HTERT RPE-1 (cell line): ENCODE data around the gene TMEM51.

Experiments
- in situ Hi-C: fragments of 300-500 bp; cut with MboI; formaldehyde crosslinking; loops from 4 replicates; pipeline ENCODE4 v1.14.3; 2020; ENCODE audit warnings: low sequenced_read_pairs

TMEM51 gene

GRCh38 chr1:15242766-15243165 lies 89.2 kb downstream of the TMEM51 start:
- in situ Hi-C loops = no loop called here

DNA sequence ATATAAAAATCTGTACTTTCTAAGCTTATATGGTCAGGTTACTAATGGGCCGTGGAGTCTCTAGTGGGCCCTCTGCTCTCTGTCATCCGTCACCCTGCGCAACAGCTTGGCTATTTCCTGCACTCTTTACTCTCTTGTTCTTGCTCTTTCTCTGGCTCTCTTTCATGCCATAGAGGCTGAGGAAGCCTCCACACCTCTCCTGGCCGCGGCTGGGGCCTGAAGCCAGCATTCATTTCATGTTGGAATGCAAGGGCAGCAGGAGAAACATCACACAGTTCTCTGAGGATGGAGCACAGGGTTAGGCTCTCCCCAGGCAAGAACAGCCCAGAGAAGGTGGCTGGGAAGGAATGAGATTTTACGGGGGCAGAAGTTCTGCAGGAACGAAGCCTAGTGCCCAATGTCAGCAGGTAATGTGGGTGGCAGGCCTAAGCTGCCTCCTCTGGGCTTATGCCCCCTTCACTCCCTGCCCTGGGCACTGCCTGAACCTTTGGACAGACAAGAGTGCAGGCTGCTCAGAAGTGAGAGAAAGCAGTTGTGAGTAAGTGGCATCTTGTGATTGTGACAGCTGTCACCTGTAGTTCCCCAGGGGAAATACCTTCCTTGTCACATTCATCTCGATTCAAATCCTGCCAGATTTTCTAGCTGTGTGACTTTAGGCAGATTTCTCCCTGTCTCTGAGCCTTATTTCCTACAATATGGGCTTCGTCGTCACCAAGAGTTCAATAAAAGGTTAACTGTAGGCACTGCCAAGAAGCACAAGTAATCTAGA lies 89.9 kb downstream of the TMEM51 start:
- in situ Hi-C loops = no loop called here

GRCh38 chr1:15244813-15245212 lies 91.3 kb downstream of the TMEM51 start:
- in situ Hi-C loops = no loop called here

DNA sequence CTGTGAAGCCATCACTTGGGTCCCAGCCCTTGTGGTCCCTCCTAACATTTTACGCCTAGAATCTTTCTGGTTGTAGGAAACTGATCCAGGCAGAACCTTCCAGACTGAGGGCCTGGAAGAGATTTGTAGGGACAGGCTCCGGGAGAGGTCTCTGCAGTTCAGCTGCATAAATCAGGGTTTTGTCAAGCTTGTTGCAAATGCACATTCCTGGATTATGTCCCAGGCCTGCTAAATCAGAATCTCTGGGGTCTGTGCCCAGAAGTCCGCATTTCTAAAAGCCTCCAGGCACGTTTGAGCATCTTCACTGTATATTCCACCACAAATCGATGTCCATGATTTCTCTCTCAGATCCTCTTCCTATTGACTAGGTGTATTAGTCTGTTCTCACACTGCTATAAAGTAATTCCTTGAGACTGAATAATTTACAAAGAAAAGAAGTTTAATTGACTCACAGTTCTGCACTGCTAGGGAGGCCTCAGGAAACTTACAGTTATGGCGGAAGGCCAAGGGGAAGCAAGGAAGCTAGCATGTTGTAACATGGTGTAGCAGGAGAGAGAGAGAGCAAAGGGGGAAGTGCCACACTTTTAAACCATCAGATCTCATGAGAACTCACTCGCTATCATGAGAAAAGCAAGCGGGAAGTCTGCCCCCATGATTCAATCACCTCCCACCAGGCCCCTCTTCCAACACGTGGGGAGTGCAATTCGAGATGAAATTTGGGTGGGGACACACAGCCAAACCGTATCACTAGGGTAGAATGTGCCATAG lies 92.2 kb downstream of the TMEM51 start:
- in situ Hi-C loops = no loop called here

DNA sequence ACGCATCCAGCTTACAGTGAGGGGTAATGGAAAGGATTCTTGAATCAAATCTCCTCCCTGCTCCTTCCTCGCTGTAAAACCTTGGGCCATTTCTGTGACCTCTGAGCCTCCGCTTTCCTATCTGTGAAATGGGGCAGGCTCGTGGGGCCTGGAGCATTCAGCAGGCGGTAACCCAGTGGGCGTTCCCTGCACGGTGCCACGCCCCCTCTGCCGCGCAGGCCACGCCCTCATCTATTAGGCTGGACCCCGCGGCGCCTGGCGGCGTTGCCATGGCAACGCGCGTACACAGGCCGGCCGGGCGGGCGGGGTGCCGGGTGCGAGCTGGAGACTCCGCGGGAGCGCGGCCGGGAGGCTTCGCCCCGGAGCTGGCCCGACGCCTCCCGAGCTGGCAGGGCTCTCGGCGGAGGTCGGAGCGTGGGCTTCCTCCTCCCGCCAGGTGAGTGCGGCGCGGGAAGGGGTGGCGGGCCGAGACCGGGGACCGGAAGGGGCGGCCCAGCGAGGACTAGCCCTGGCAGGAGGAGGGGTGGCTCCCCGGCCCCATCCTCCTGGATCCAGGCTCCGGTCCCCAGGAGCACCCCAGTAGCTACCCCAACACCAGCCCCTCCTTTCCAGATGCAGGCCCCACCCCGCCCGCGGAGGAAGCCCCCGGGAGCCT lies 93.5 kb downstream of the TMEM51 start, which contains the start of gene FHAD1:
Gene FHAD1 (plus strand): TSS at position 264 of the 655 bp plus-strand sequence. CDS start 4,562 bp downstream, outside the sequence.
- in situ Hi-C loops = no loop called here

DNA sequence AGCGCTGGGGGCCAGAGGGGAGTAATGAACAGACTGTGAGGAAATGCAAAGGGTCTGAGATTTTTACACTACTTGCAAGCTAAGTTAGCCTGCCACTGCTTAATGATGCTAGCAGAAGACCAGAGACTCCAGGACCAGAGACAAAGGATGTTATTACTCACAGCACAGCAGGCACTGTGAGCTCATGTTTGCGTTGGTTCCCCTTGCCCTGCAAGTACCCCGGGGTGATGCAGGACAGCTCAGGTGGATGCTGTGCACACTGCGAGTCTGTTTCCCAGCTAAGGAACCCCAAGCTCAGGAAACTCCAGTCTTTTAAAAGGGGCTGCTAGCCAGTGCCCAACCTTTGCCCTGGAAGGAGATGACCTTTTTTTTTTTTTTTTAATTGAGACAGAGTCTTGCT lies 94.7 kb downstream of the TMEM51 start:
- in situ Hi-C loops = no loop called here

- in situ Hi-C loops = no loop called here
Measured at GRCh38 chr1:15249081-15249480, 95.5 kb downstream of the TMEM51 start.

- in situ Hi-C loops = no loop called here
Measured at GRCh38 chr1:15251857-15252835, 98.6 kb downstream of the TMEM51 start.

DNA sequence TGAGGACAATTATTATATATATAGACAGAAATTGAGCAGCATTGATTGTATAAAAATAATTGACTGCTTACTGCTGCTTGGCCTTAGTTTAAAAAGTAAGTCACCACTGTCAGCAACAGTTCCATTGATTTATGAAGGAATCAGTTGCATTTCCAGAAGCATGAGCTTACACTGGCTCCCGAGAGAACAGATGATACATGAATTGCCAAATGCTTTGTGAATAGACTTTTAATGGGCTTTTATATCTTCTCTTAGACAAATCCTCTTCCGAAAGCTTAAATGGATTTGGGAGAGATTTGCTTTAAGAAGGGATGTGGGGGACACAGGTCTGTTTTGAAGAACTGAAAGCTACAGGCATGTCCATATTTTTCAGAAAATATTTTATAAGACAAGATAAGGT lies 101.0 kb downstream of the TMEM51 start:
- in situ Hi-C loops = no loop called here

GRCh38 chr1:15255582-15256149 lies 102.1 kb downstream of the TMEM51 start:
- in situ Hi-C loops = no loop called here

DNA sequence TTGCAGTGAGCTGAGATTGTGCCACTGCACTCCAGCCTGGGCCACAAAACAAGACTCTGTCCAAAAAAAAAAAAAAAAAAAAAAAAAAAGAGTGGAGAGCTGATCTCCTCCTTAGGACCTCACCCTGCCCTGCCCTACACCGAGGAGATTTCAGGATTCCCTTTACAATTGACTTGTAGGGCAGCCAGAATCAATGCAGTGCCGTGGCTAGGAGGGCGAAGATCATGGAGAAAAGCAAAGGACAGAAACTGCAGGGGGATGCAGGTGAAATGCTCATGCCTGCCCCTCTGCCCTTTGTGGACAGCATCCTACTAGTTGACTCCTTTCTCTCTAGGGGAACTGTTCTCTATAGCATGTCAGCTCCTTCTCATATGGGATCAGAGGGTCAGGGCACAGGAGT lies 103.0 kb downstream of the TMEM51 start:
- in situ Hi-C loops = no loop called here

DNA sequence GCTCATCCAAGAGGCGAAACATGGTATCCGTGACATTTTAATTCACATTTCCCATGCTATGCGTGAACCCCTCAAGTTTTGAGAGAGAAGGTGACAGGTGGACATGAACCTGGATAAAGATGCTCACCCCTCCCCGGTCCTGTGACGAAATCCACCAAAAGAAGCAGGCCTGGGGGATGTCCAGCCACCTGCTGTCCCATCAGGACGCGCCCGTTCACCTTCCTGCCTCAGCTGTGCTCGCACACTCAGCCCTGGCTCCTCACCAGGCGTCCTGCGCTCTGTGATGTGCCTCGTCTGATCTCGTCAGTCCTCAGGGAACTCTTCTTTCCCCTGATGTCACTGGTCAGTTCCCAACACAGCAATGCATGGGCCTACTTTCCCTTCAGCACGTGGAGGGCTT lies 103.8 kb downstream of the TMEM51 start:
- in situ Hi-C loops = no loop called here

GRCh38 chr1:15258833-15259621 lies 105.5 kb downstream of the TMEM51 start:
- in situ Hi-C loops = no loop called here

GRCh38 chr1:15259622-15260007 lies 106.1 kb downstream of the TMEM51 start:
- in situ Hi-C loops = no loop called here

- in situ Hi-C loops = no loop called here
Measured at GRCh38 chr1:15260418-15261154, 107.0 kb downstream of the TMEM51 start.

- in situ Hi-C loops = no loop called here
Measured at GRCh38 chr1:15261155-15262002, 107.8 kb downstream of the TMEM51 start.

- in situ Hi-C loops = no loop called here
Measured at GRCh38 chr1:15262003-15262377, 108.4 kb downstream of the TMEM51 start.

GRCh38 chr1:15262706-15263105 lies 109.2 kb downstream of the TMEM51 start:
- in situ Hi-C loops = no loop called here
